ENCODE measurements around the gene TYMP. TPM values are rescaled to one million over a fixed set of nuclear protein-coding genes. Genes with fewer than 3 reads are reported as not detected.

The TYMP gene
- total RNA-seq, 1 donor from 2014 or later = 89.8 TPM

GRCh38 chr22:50505776-50506610 lies 23.8 kb downstream of the TYMP start:
- no peak for DNase-seq (ENCODE audit: low spot score)

GRCh38 chr22:50505276-50505775 lies 24.5 kb downstream of the TYMP start:
- DNase-seq (ENCODE audit: low spot score) = no peak

GRCh38 chr22:50504369-50505211 lies 25.2 kb downstream of the TYMP start:
- no peak for DNase-seq (ENCODE audit: low spot score)

- DNase-seq (ENCODE audit: low spot score) = no peak
Observed at GRCh38 chr22:50503475-50504145, 26.2 kb downstream of the TYMP start.

- DNase-seq (ENCODE audit: low spot score) = no peak
Observed at GRCh38 chr22:50502628-50503474, 27.0 kb downstream of the TYMP start.

GRCh38 chr22:50502096-50502495 lies 27.7 kb downstream of the TYMP start:
- no peak for DNase-seq (ENCODE audit: low spot score)

GRCh38 chr22:50500452-50500851 lies 29.4 kb downstream of the TYMP start:
- DNase-seq (ENCODE audit: low spot score) = no peak

- DNase-seq (ENCODE audit: low spot score) = peak; percentile 53
Observed at GRCh38 chr22:50498322-50498890, 31.4 kb downstream of the TYMP start.

GRCh38 chr22:50497093-50497492 lies 32.7 kb downstream of the TYMP start:
- DNase-seq (ENCODE audit: low spot score) = no peak

- DNase-seq (ENCODE audit: low spot score) = no peak
Observed at GRCh38 chr22:50490531-50491308, 39.1 kb downstream of the TYMP start.

- DNase-seq (ENCODE audit: low spot score) = no peak
Observed at GRCh38 chr22:50489363-50490243, 40.2 kb downstream of the TYMP start.

- DNase-seq (ENCODE audit: low spot score) = no peak
Observed at GRCh38 chr22:50488886-50489285, 40.9 kb downstream of the TYMP start.

- no peak for DNase-seq (ENCODE audit: low spot score)
Observed at GRCh38 chr22:50488006-50488677, 41.7 kb downstream of the TYMP start.

GRCh38 chr22:50487290-50488005 lies 42.4 kb downstream of the TYMP start:
- no peak for DNase-seq (ENCODE audit: low spot score)

- no peak for DNase-seq (ENCODE audit: low spot score)
Observed at GRCh38 chr22:50486561-50487289, 43.1 kb downstream of the TYMP start, which contains the start of gene MIOX. TSS of gene MIOX (plus strand) at chr22:50486859. CDS start at chr22:50486898, 39 bp downstream.

GRCh38 chr22:50485221-50486131 lies 44.3 kb downstream of the TYMP start:
- DNase-seq (ENCODE audit: low spot score) = no peak

All from umbilical cord (tissue), 2 donors.